ENCODE results near the gene GJB3.

DNA sequence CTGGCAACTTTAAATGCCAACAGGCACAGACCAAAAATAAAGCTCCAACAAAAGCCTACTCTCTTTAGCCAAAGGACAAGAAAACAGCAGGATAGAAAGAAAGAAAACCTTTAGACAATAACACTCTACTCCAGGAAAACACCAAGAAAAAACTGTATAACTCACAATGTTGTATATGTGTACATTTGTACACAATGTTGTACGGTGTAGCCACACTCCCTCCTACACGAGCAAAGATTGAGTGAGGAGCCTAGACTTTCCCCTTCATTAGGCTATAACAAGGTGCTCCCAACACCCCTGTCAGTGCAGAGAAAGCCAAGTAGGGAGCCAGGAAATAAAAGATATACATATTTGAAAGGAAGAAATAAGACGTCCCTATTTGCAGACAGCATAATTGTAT is 35.8 kb downstream of the GJB3 start:
- TF ChIP-seq, protein P1, sequence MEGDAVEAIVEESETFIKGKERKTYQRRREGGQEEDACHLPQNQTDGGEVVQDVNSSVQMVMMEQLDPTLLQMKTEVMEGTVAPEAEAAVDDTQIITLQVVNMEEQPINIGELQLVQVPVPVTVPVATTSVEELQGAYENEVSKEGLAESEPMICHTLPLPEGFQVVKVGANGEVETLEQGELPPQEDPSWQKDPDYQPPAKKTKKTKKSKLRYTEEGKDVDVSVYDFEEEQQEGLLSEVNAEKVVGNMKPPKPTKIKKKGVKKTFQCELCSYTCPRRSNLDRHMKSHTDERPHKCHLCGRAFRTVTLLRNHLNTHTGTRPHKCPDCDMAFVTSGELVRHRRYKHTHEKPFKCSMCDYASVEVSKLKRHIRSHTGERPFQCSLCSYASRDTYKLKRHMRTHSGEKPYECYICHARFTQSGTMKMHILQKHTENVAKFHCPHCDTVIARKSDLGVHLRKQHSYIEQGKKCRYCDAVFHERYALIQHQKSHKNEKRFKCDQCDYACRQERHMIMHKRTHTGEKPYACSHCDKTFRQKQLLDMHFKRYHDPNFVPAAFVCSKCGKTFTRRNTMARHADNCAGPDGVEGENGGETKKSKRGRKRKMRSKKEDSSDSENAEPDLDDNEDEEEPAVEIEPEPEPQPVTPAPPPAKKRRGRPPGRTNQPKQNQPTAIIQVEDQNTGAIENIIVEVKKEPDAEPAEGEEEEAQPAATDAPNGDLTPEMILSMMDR (IDR thresholded peaks at IDR 0.05), result no peak
- no peak for TF ChIP-seq POLR2A (IDR thresholded peaks at IDR 0.05)

Measured in heart left ventricle (tissue), 13 donors.